WTC11 (cell line): ENCODE measurements around the gene PAX8. TPM values are rescaled to one million over a fixed set of nuclear protein-coding genes. Genes with fewer than 3 reads are reported as not detected.

Experiments used
- ATAC-seq: fragments of 200-7000 bp; cut with Tn5 transposase; 2 replicates; pipeline ENCODE4 v1.10.0; 2021; ENCODE audit warnings: mild to moderate bottlenecking, moderate library complexity
- CTCF ChIA-PET: fragments of 300-600 bp; sonication (Branson Sonifier 250); formaldehyde crosslinking; loops from one replicate; lab custom pipeline; 2021; ENCODE audit warnings: antibody characterized with exemption; lab: Charles Lee
- POLR2A ChIA-PET: fragments of 350-600 bp; sonication (Branson Sonifier 250); formaldehyde crosslinking; loops from one replicate; lab custom pipeline; 2021; ENCODE audit warnings: antibody characterized with exemption; lab: Charles Lee
- DNase-seq: peaks from one replicate; pipeline ENCODE4 v3.0.0; 2021; ENCODE audit warnings: low spot score
- H3K27ac Mint-ChIP-seq: 2 replicates; pipeline ENCODE4 v1.8.0; 2021; ENCODE audit warnings: mixed read lengths
- H3K27me3 Mint-ChIP-seq: 2 replicates; pipeline ENCODE4 v1.8.0; 2021; ENCODE audit warnings: low read depth, mild to moderate bottlenecking, moderate library complexity, mixed read lengths
- H3K36me3 Mint-ChIP-seq: 2 replicates; pipeline ENCODE4 v1.8.0; 2021; ENCODE audit warnings: mixed read lengths
- H3K4me1 Mint-ChIP-seq: 2 replicates; pipeline ENCODE4 v1.8.0; 2022; ENCODE audit warnings: mixed read lengths
- H3K4me3 Mint-ChIP-seq: 2 replicates; pipeline ENCODE4 v1.8.0; 2021; ENCODE audit warnings: mild to moderate bottlenecking, moderate library complexity, mixed read lengths
- H3K9me3 Mint-ChIP-seq: 2 replicates; pipeline ENCODE4 v1.8.0; 2021; ENCODE audit warnings: mixed read lengths
- AFF4 ChIP-seq: sonication (generic); formaldehyde crosslinking; IDR thresholded peaks from 2 replicates; pipeline ENCODE4 v1.8.1; 2023; ENCODE audit warnings: mild to moderate bottlenecking, missing genetic modification reagents, borderline replicate concordance
- E2F4 ChIP-seq: sonication (generic); formaldehyde crosslinking; IDR thresholded peaks from 2 replicates; pipeline ENCODE4 v1.8.1; 2022; ENCODE audit warnings: low read depth, mild to moderate bottlenecking, moderate library complexity, missing genetic modification reagents, borderline replicate concordance
- FOXP4 ChIP-seq: sonication (generic); formaldehyde crosslinking; IDR thresholded peaks from 2 replicates; pipeline ENCODE4 v1.8.0; 2022; ENCODE audit warnings: mild to moderate bottlenecking, missing genetic modification reagents
- KAT7 ChIP-seq: sonication (generic); formaldehyde crosslinking; IDR thresholded peaks from 2 replicates; pipeline ENCODE4 v1.8.1; 2023; ENCODE audit warnings: missing genetic modification reagents, mild to moderate bottlenecking, borderline replicate concordance
- MLX ChIP-seq: sonication (generic); formaldehyde crosslinking; IDR thresholded peaks from 2 replicates; pipeline ENCODE4 v1.8.1; 2023; ENCODE audit warnings: mild to moderate bottlenecking, missing genetic modification reagents, moderate library complexity
- MXD4 ChIP-seq: fragments of 250-450 bp; sonication (Bioruptor Pico); IDR thresholded peaks from 2 replicates; pipeline ENCODE4 v1.8.0; 2021; ENCODE audit warnings: mild to moderate bottlenecking, moderate library complexity, borderline replicate concordance
- NR1H2 ChIP-seq: sonication (generic); formaldehyde crosslinking; IDR thresholded peaks from 2 replicates; pipeline ENCODE4 v1.9.0; 2021; ENCODE audit warnings: mild to moderate bottlenecking, moderate library complexity, missing genetic modification reagents
- NR2C2 ChIP-seq: sonication (generic); formaldehyde crosslinking; IDR thresholded peaks from 2 replicates; pipeline ENCODE4 v1.8.0; 2022; ENCODE audit warnings: mild to moderate bottlenecking, missing genetic modification reagents
- PRRX2 ChIP-seq: fragments of 250-450 bp; sonication (Bioruptor Pico); IDR thresholded peaks from 2 replicates; pipeline ENCODE4 v1.8.0; 2021; ENCODE audit warnings: mild to moderate bottlenecking
- RELA ChIP-seq: sonication (generic); formaldehyde crosslinking; IDR thresholded peaks from 2 replicates; pipeline ENCODE4 v1.8.1; 2022; ENCODE audit warnings: missing genetic modification reagents, mild to moderate bottlenecking, borderline replicate concordance
- TEAD1 ChIP-seq: sonication (generic); formaldehyde crosslinking; IDR thresholded peaks from 2 replicates; pipeline ENCODE4 v1.8.0; 2022; ENCODE audit warnings: mild to moderate bottlenecking, missing genetic modification reagents
- TP53 ChIP-seq: sonication (generic); formaldehyde crosslinking; IDR thresholded peaks from 2 replicates; pipeline ENCODE4 v1.8.1; 2023; ENCODE audit warnings: mild to moderate bottlenecking, missing genetic modification reagents
- USF2 ChIP-seq: sonication (generic); formaldehyde crosslinking; IDR thresholded peaks from 2 replicates; pipeline ENCODE4 v1.8.1; 2023; ENCODE audit warnings: mild to moderate bottlenecking, missing genetic modification reagents, moderate library complexity
- ZMAT4 ChIP-seq: fragments of 250-450 bp; sonication (Bioruptor Pico); IDR thresholded peaks from 2 replicates; pipeline ENCODE4 v1.9.0; 2021; ENCODE audit warnings: mild to moderate bottlenecking
- ZNF281 ChIP-seq: sonication (generic); formaldehyde crosslinking; IDR thresholded peaks from 2 replicates; pipeline ENCODE4 v1.8.0; 2023; ENCODE audit warnings: mild to moderate bottlenecking, missing genetic modification reagents
- ZNF425 ChIP-seq: fragments of 250-450 bp; sonication (Bioruptor Pico); conservative IDR thresholded peaks from 2 replicates; pipeline ENCODE4 v1.9.0; 2021; ENCODE audit warnings: mild to moderate bottlenecking
- total RNA-seq: library from RNA; stranded (reverse); gene quantifications from 3 replicates; pipeline ENCODE4 v1.2.3, GENCODE V29; 2021

PAX8 gene
- total RNA-seq, 1 experiment from 2014 or later, result 0.35 TPM

GRCh38 chr2:113192459-113193100 is 86.1 kb downstream of the PAX8 start (continued):
- no peak for TF ChIP-seq AFF4 (CRISPR knock-in tag)

GRCh38 chr2:113190871-113191270 is 87.8 kb downstream of the PAX8 start:
- ChIA-PET CTCF (interaction anchor here (2.7 to 3.3 kb wide), 2 partner anchors 8 to 54 kb away, joined by 13 read pairs; no protein-coding TSS in a partner anchor), POLR2A (no interaction called here)
- Mint-ChIP-seq H3K27ac (no peak overlapping the region), H3K4me1 (peaks cover 14% of the 10 kb centered on the region), H3K9me3 (no peaks in the 10 kb centered on the region), H3K4me3 (no peak overlapping the region), H3K36me3 (no peaks in the 10 kb centered on the region), H3K27me3 (no peaks in the 10 kb centered on the region; the same call in 1 of the 2 replicates)
- ATAC-seq, result no peak
- no peak for DNase-seq
- TF ChIP-seq NR2C2 (no peak), E2F4 (CRISPR knock-in tag) (no peak), ZMAT4 (CRISPR knock-in tag) (no peak), KAT7 (no peak), NR1H2 (CRISPR knock-in tag) (no peak), MLX (CRISPR knock-in tag) (no peak), TEAD1 (no peak), MXD4 (no peak), AFF4 (CRISPR knock-in tag) (no peak), USF2 (no peak), ZNF425 (CRISPR knock-in tag) (no peak), TP53 (CRISPR knock-in tag) (no peak), ZNF281 (CRISPR knock-in tag) (no peak), PRRX2 (CRISPR knock-in tag) (no peak), FOXP4 (CRISPR knock-in tag) (no peak), RELA (CRISPR knock-in tag) (no peak)
